Ovary (tissue), 10 donors: ENCODE data around the gene AMD1. TPM values are rescaled to one million over a fixed set of nuclear protein-coding genes. Genes with fewer than 3 reads are reported as not detected.

Experiments used
- DNase-seq, 5 donors: peaks; one replicate each; pipeline ENCODE4 v3.0.0-alpha.2; 2019 to 2020
- H3K27ac ChIP-seq, 2 donors: fragments of 200-600 bp; one replicate each; pipeline versions ENCODE4 v1.5.1 to v1.8.0; 2019 to 2022
- H3K27me3 ChIP-seq: fragments of 200-600 bp; one replicate; pipeline ENCODE4 v1.8.0; 2022
- H3K36me3 ChIP-seq: fragments of 200-600 bp; sonication (generic); one replicate; pipeline ENCODE4 v1.5.1; 2019
- H3K4me1 ChIP-seq: one replicate; pipeline ENCODE4 v1.8.1; 2013; ENCODE audit warnings: mild to moderate bottlenecking, moderate library complexity; ENCODE audit not compliant: insufficient read depth
- H3K4me3 ChIP-seq: fragments of 200-600 bp; sonication (generic); one replicate; pipeline ENCODE4 v1.5.1; 2017
- H3K9me3 ChIP-seq, 2 donors: fragments of 200-600 bp in 1 of 2; sonication (generic) in 1 of 2; one replicate each; pipeline versions ENCODE4 v1.5.1 to v1.8.1; 2013 to 2019; ENCODE audit warnings: mild to moderate bottlenecking in 1 of 2, moderate library complexity in 1 of 2
- CTCF ChIP-seq, 3 donors: fragments of 450-650 bp in 2 of 3; fragments of 200-600 bp in 1 of 3; IDR thresholded peaks; one replicate each; pipeline versions ENCODE4 v1.5.1 to v1.8.0; 2016 to 2022; ENCODE audit warnings: antibody characterized with exemption in 3 of 3, mild to moderate bottlenecking in 1 of 3
- EP300 ChIP-seq: sonication (generic); formaldehyde crosslinking; IDR thresholded peaks from one replicate; pipeline ENCODE4 v1.6.1; 2017; ENCODE audit warnings: antibody characterized with exemption
- POLR2A ChIP-seq: fragments of 450-650 bp; IDR thresholded peaks from one replicate; pipeline ENCODE4 v1.6.1; 2017; ENCODE audit warnings: antibody characterized with exemption, mild to moderate bottlenecking, moderate library complexity
- WGBS, 3 donors: extraction: QIAGEN DNeasy Blood & Tissue Kit in 1 of 3; methylation state at CpG; one replicate each; pipeline versions ENCODE4 v1.1.5 to v1.1.7; 2013 to 2017; 5-methylcytosine and 5-hydroxymethylcytosine counted together
- intact Hi-C, 4 donors: fragments of 100-400 bp; cut with DNase I; formaldehyde crosslinking; loops; one replicate each; pipeline versions ENCODE4 v1.11.0 to v1.15.1; 2022 to 2023
- long read RNA-seq, 3 donors: library from polyadenylated mRNA in 2 of 3; unstranded in 2 of 3; transcript quantifications; one replicate each; pipeline ENCODE4 v2.0.0 and lab custom pipeline, GENCODE V29; 2021 to 2026
- polyA plus RNA-seq, 2 donors: library from polyadenylated mRNA; stranded (reverse); fragments of 200-250 nt in 1 of 2; fragments of 350-450 nt in 1 of 2; fragmentation: Illumina TruSeq in 1 of 2; extraction: RNeasy Lipid Tissue Mini Kit (QIAGEN cat#74804) in 1 of 2; gene quantifications; one replicate each; pipeline ENCODE4 v1.2.3, GENCODE V29; 2013 to 2014
- total RNA-seq, 7 donors: library from RNA; depleted of rRNA in 2 of 7; stranded (reverse); fragments of >200 nt in 2 of 7; fragmentation: NEBNext Ultra II Directional in 3 of 7; extraction: Animal tissue kit (Norgen Biotek cat#: 25700) in 3 of 7; gene quantifications; one replicate each; pipeline versions ENCODE4 v1.1.0 to v1.2.4, GENCODE V29; 2016 to 2023
- donor health status: DM: no; HTN: no; CAD: no; lungs with moderate emphysema.
- donor health status: DM: no; HTN: no; CAD: no.
- donor health status: Bipolar disorder and iron deficiency.
- donor health status: DM: yes; HTN: yes; CAD: no.
- donor health status: DM: no; HTN: no; CAD: no.
- donor health status: DM: yes; HTN: yes; CAD: no.

AMD1 gene
- 10 to 100 TPM; 56.2 to 67.8 (median 61.0) TPM for total RNA-seq
- polyA plus RNA-seq, result 10 to 100 TPM; 24.4 to 38.4 TPM
- long read RNA-seq, donor 1, transcript AMD1-204 (9 exons, 3,438 nt), result major isoform, 126 of 146 reads
- long read RNA-seq, donor 1, partial matches to known transcripts, result 7 of 146 reads
- long read RNA-seq, donor 1, other reads (novel, unspliced or antisense), result 8 of 146 reads
- long read RNA-seq, donor 2, full-length matches to known transcripts, result 23 of 23 reads
- long read RNA-seq, donor 2, partial matches to known transcripts, result 0 of 23 reads
- long read RNA-seq, donor 2, other reads (novel, unspliced or antisense), result 0 of 23 reads
- long read RNA-seq, donor 3, transcript AMD1-204 (9 exons, 3,438 nt), result major isoform, 98 of 117 reads
- long read RNA-seq, donor 3, partial matches to known transcripts, result 12 of 117 reads
- long read RNA-seq, donor 3, other reads (novel, unspliced or antisense), result 5 of 117 reads

- intact Hi-C loops, result loop anchor here in 3 of 4 donors (2.0 to 10.0 kb wide), 3 partner anchors 59 to 81 kb away; partner anchors contain the start of genes CDK19 (in 3 of the 3) and GTF3C6 (in 1 of the 3)
- Histone ChIP-seq H3K9me3 (no peaks in the 10 kb centered on the region), H3K4me1 (peaks cover 4% of the 10 kb centered on the region), H3K27me3 (no peaks in the 10 kb centered on the region), H3K36me3 (no peaks in the 10 kb centered on the region), H3K4me3 (peak within 1 kb of the TSS; percentile 84), H3K27ac (peak within 1 kb of the TSS; percentile 83 to 97)
- WGBS, 3 donors, result 0% methylated on average over 59 of the region's 59 CpGs
- peak; percentile 99 for TF ChIP-seq POLR2A
- no peak for TF ChIP-seq EP300
- no peak for TF ChIP-seq CTCF (IDR thresholded peaks at IDR 0.05)
- DNase-seq, result peak; percentile 97 to 98 (median 98)
These were observed at the start of gene AMD1 for GRCh38 chr6:110873981-110874879. AMD1 (plus strand) TSS chr6:110874785; CDS start chr6:110875106, 321 bp downstream.

- Histone ChIP-seq H3K27me3 (no peaks in the 10 kb centered on the region), H3K36me3 (no peaks in the 10 kb centered on the region), H3K4me3 (no peak overlapping the region), H3K27ac (no peak overlapping the region), H3K9me3 (no peaks in the 10 kb centered on the region), H3K4me1 (peaks cover 3% of the 10 kb centered on the region)
- DNase-seq, result no peak
- 73 to 78% (median 73%) methylated on average over 9 of the region's 9 CpGs for WGBS, 3 donors
- intact Hi-C loops, result no loop called here
- TF ChIP-seq POLR2A (no peak), EP300 (no peak), CTCF (IDR thresholded peaks at IDR 0.05) (no peak)
These were observed 48.1 kb upstream of the AMD1 start for GRCh38 chr6:110826236-110827129.

GRCh38 chr6:110828396-110828795, 46.2 kb upstream of the AMD1 start:
- WGBS, 3 donors, result 49 to 60% (median 59%) methylated on average over 1 of the region's 1 CpG
- no peak overlapping the region for H3K27ac ChIP-seq
- intact Hi-C loops, result no loop called here
- no peaks in the 10 kb centered on the region for H3K27me3 ChIP-seq
- no peak for TF ChIP-seq EP300
- TF ChIP-seq CTCF (IDR thresholded peaks at IDR 0.05), result no peak
- no peak for TF ChIP-seq POLR2A
- no peaks in the 10 kb centered on the region for H3K9me3 ChIP-seq
- no peaks in the 10 kb centered on the region for H3K36me3 ChIP-seq
- no peak for DNase-seq
- H3K4me1 ChIP-seq, result no peaks in the 10 kb centered on the region
- H3K4me3 ChIP-seq, result no peak overlapping the region
